PC-9 (cell line): Measurements from ENCODE around the gene ERAP2. TPM values are rescaled to one million over a fixed set of nuclear protein-coding genes. Genes with fewer than 3 reads are reported as not detected.
"Not testable (repeated sequence)": the region's sequence is repeated elsewhere in the genome, so short reads cannot be mapped to it uniquely, and the experiment has no call there.

Experiments used
- BruUV-seq: library from RNA; stranded (reverse); fragments of 400-500 nt; replicated peaks from 2 replicates; lab custom pipeline; 2021; lab: Mats Ljungman, UMichigan
- CTCF ChIA-PET: fragments of 300-600 bp; sonication (Branson Sonifier 250); formaldehyde crosslinking; loops from one replicate; lab custom pipeline; 2022; ENCODE audit warnings: antibody characterized with exemption; lab: Charles Lee
- POLR2A ChIA-PET: fragments of 300-600 bp; sonication (Branson Sonifier 250); formaldehyde crosslinking; loops from one replicate; lab custom pipeline; 2022; ENCODE audit warnings: antibody characterized with exemption; ENCODE audit not compliant: unreplicated experiment; lab: Charles Lee
- DNase-seq, 2 experiments: peaks; one replicate each; pipeline versions ENCODE4 v3.0.0 to v3.0.0-alpha.2; 2015 to 2022; ENCODE audit warnings: mixed read lengths in 1 of 2
- H2AFZ ChIP-seq: fragments of 200-600 bp; sonication (generic); 2 replicates; pipeline ENCODE4 v1.8.1; 2017; ENCODE audit warnings: antibody characterized with exemption
- H3F3A ChIP-seq: fragments of 200-600 bp; sonication (generic); 2 replicates; pipeline ENCODE4 v1.8.1; 2017; ENCODE audit warnings: antibody characterized with exemption, mild to moderate bottlenecking, low read depth; ENCODE audit not compliant: insufficient read depth
- H3K27ac ChIP-seq: fragments of 200-600 bp; sonication (generic); 2 replicates; pipeline ENCODE4 v1.6.1; 2016; ENCODE audit warnings: mixed run types
- H3K27me3 ChIP-seq: fragments of 200-600 bp; sonication (generic); 2 replicates; pipeline ENCODE4 v1.6.1; 2016; ENCODE audit warnings: low read depth, mixed run types; ENCODE audit not compliant: insufficient read depth
- H3K36me3 ChIP-seq: fragments of 200-600 bp; sonication (generic); 2 replicates; pipeline ENCODE4 v1.6.1; 2016; ENCODE audit warnings: low read depth, mixed run types
- H3K4me1 ChIP-seq: fragments of 200-600 bp; sonication (generic); replicated peaks from 2 replicates; pipeline ENCODE4 v1.6.1; 2016; ENCODE audit warnings: mixed run types; ENCODE audit not compliant: insufficient read depth
- H3K4me2 ChIP-seq: fragments of 200-600 bp; sonication (generic); 2 replicates; pipeline ENCODE4 v1.6.1; 2017; ENCODE audit warnings: mixed run types
- H3K4me3 ChIP-seq: fragments of 200-600 bp; sonication (generic); 2 replicates; pipeline ENCODE4 v1.6.1; 2016; ENCODE audit warnings: mixed run types
- H3K79me2 ChIP-seq: fragments of 200-600 bp; sonication (generic); 2 replicates; pipeline ENCODE4 v1.6.1; 2017; ENCODE audit warnings: low read depth, mixed run types
- H3K9me2 ChIP-seq: fragments of 200-600 bp; sonication (generic); 2 replicates; pipeline ENCODE4 v1.8.1; 2017; ENCODE audit warnings: mild to moderate bottlenecking; ENCODE audit not compliant: insufficient read depth
- H3K9me3 ChIP-seq: fragments of 200-600 bp; sonication (generic); 2 replicates; pipeline ENCODE4 v1.8.1; 2016; ENCODE audit warnings: low read depth; ENCODE audit not compliant: insufficient read depth
- H4K20me1 ChIP-seq: fragments of 200-600 bp; sonication (generic); 2 replicates; pipeline ENCODE4 v1.8.1; 2017; ENCODE audit not compliant: insufficient read depth
- CTCF ChIP-seq: fragments of 200-600 bp; sonication (generic); conservative IDR thresholded peaks from 2 replicates; pipeline ENCODE4 v1.6.1; 2017; ENCODE audit warnings: mixed run types, antibody characterized with exemption, mild to moderate bottlenecking, moderate library complexity
- EZH2 ChIP-seq: fragments of 200-600 bp; sonication (generic); IDR thresholded peaks from 2 replicates; pipeline ENCODE4 v1.8.0; 2017; ENCODE audit warnings: antibody characterized with exemption, low read depth
- intact Hi-C: fragments of 100-400 bp; cut with micrococcal nuclease; formaldehyde crosslinking; loops from one replicate; pipeline ENCODE4 v1.10.0; 2022; ENCODE audit not compliant: unreplicated experiment
- total RNA-seq: library from RNA; stranded (reverse); gene quantifications from 2 replicates; pipeline ENCODE4 v1.2.3, GENCODE V29; 2021

Gene ERAP2
- total RNA-seq, 1 experiment from 2014 or later: 48.2 TPM

- no TSS peak for BruUV-seq
- H4K20me1 ChIP-seq: no peaks in the 10 kb centered on the region
- no peak for TF ChIP-seq CTCF
- no peak for TF ChIP-seq EZH2
- H3K9me3 ChIP-seq: no peaks in the 10 kb centered on the region
- DNase-seq: no peak
- H3K4me1 ChIP-seq: peaks cover 17% of the 10 kb centered on the region
- H3F3A ChIP-seq: peaks cover 9% of the 10 kb centered on the region; the same call in 1 of the 2 replicates
- H3K4me2 ChIP-seq: no peak overlapping the region
- POLR2A ChIA-PET: no interaction called here
- H3K36me3 ChIP-seq: no peaks in the 10 kb centered on the region
- H3K9me2 ChIP-seq: no peaks in the 10 kb centered on the region
- H3K27me3 ChIP-seq: no peaks in the 10 kb centered on the region
- no peak overlapping the region for H3K4me3 ChIP-seq
- H2AFZ ChIP-seq: no peak overlapping the region
- intact Hi-C loops: no loop called here
- CTCF ChIA-PET: no interaction called here
- H3K79me2 ChIP-seq: no peaks in the 10 kb centered on the region
- H3K27ac ChIP-seq: no peak overlapping the region
Measured at GRCh38 chr5:96928931-96929708, 52.8 kb downstream of the ERAP2 start.

GRCh38 chr5:96930058-96930457, 53.8 kb downstream of the ERAP2 start:
- TF ChIP-seq EZH2 (no peak), CTCF (no peak)
- intact Hi-C loops: loop anchor here (10.0 kb wide), 2 partner anchors 215 to 265 kb away; partner anchors contain the start of genes CAST and LIX1
- peaks cover 18% of the 10 kb centered on the region for H3K4me1 ChIP-seq
- no peak overlapping the region for H3K4me3 ChIP-seq
- H3K9me2 ChIP-seq: no peaks in the 10 kb centered on the region
- CTCF ChIA-PET: no interaction called here
- H3K4me2 ChIP-seq: no peak overlapping the region
- no peaks in the 10 kb centered on the region for H3K9me3 ChIP-seq
- no peaks in the 10 kb centered on the region for H4K20me1 ChIP-seq
- no peaks in the 10 kb centered on the region for H3K79me2 ChIP-seq
- no peak overlapping the region for H3K27ac ChIP-seq
- POLR2A ChIA-PET: no interaction called here
- BruUV-seq: no TSS peak
- H3K36me3 ChIP-seq: no peaks in the 10 kb centered on the region
- H2AFZ ChIP-seq: no peak overlapping the region
- H3F3A ChIP-seq: peaks cover 15% of the 10 kb centered on the region; the same call in 1 of the 2 replicates
- no peak for DNase-seq
- H3K27me3 ChIP-seq: no peaks in the 10 kb centered on the region

- Histone ChIP-seq H4K20me1 (no peaks in the 10 kb centered on the region), H2AFZ (no peak overlapping the region), H3K4me3 (no peak overlapping the region), H3K4me2 (no peak overlapping the region), H3K4me1 (peaks cover 18% of the 10 kb centered on the region), H3K27me3 (no peaks in the 10 kb centered on the region), H3K27ac (no peak overlapping the region), H3K9me3 (no peaks in the 10 kb centered on the region), H3K79me2 (no peaks in the 10 kb centered on the region), H3F3A (peaks cover 19% of the 10 kb centered on the region; the same call in 1 of the 2 replicates), H3K9me2 (no peaks in the 10 kb centered on the region), H3K36me3 (no peaks in the 10 kb centered on the region)
- intact Hi-C loops: loop anchor here (10.0 kb wide), 2 partner anchors 214 to 266 kb away; partner anchors contain the start of genes CAST and LIX1
- POLR2A ChIA-PET: no interaction called here
- BruUV-seq: no TSS peak
- DNase-seq: no peak
- CTCF ChIA-PET: no interaction called here
- TF ChIP-seq EZH2 (no peak), CTCF (no peak)
Measured at GRCh38 chr5:96930589-96930988, 54.3 kb downstream of the ERAP2 start.

GRCh38 chr5:96931037-96931436, 54.7 kb downstream of the ERAP2 start:
- BruUV-seq, CTCF ChIA-PET, DNase-seq: not testable (repeated sequence)

More at GRCh38 chr5:96931037-96931436, 54.7 kb downstream of the ERAP2 start:
- H4K20me1 ChIP-seq, H3K36me3 ChIP-seq, H3K79me2 ChIP-seq, H3K27ac ChIP-seq, H3K4me3 ChIP-seq, H3K27me3 ChIP-seq, H3K9me3 ChIP-seq, H3K4me2 ChIP-seq, H3K9me2 ChIP-seq, H2AFZ ChIP-seq: not testable (repeated sequence)
- Histone ChIP-seq H3F3A (peaks cover 20% of the 10 kb centered on the region; the same call in 1 of the 2 replicates), H3K4me1 (peaks cover 18% of the 10 kb centered on the region)
- POLR2A ChIA-PET: interaction anchor here (0.6 kb wide), 1 partner anchor 223 kb away, joined by 5 read pairs; no protein-coding TSS in a partner anchor
- intact Hi-C loops: loop anchor here (10.0 kb wide), 2 partner anchors 214 to 266 kb away; partner anchors contain the start of genes CAST and LIX1
